Esophagus squamous epithelium (tissue), 4 donors: Measurements from ENCODE around the gene FOXN1.
"Not testable (repeated sequence)": the region's sequence is repeated elsewhere in the genome, so short reads cannot be mapped to it uniquely, and the experiment has no call there.

Experiments
- POLR2A ChIP-seq, 4 donors: fragments of 450-650 bp; IDR thresholded peaks; one replicate each; pipeline ENCODE4 v1.6.1; 2017; ENCODE audit warnings: antibody characterized with exemption in 4 of 4, mild to moderate bottlenecking in 4 of 4, moderate library complexity in 3 of 4
- TF ChIP-seq, protein P1 (sequence below), 6 experiments: fragments of 450-650 bp in 4 of 6; fragments of 200-600 bp in 2 of 6; sonication (generic) in 2 of 6; IDR thresholded peaks; one replicate each; pipeline ENCODE4 v1.5.1; 2016 to 2019; ENCODE audit warnings: antibody characterized with exemption in 6 of 6, mild to moderate bottlenecking in 4 of 6, moderate library complexity in 4 of 6

DNA sequence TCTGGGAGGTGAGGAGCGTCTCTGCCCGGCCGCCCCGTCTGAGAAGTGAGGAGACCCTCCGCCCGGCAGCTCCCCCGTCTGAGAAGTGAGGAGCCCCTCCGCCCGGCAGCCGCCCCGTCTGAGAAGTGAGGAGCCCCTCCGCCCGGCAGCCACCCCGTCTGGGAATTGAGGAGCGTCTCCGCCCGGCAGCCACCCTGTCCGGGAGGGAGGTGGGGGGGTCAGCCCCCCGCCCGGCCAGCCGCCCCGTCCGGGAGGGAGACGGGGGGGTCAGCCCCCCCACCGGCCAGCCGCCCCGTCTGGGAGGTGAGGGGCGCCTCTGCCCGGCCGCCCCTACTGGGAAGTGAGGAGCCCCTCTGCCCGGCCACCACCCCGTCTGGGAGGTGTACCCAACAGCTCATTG is 47.3 kb upstream of the FOXN1 start:
- not testable (repeated sequence) for TF ChIP-seq POLR2A (IDR thresholded peaks at IDR 0.05)
- TF ChIP-seq, protein P1, sequence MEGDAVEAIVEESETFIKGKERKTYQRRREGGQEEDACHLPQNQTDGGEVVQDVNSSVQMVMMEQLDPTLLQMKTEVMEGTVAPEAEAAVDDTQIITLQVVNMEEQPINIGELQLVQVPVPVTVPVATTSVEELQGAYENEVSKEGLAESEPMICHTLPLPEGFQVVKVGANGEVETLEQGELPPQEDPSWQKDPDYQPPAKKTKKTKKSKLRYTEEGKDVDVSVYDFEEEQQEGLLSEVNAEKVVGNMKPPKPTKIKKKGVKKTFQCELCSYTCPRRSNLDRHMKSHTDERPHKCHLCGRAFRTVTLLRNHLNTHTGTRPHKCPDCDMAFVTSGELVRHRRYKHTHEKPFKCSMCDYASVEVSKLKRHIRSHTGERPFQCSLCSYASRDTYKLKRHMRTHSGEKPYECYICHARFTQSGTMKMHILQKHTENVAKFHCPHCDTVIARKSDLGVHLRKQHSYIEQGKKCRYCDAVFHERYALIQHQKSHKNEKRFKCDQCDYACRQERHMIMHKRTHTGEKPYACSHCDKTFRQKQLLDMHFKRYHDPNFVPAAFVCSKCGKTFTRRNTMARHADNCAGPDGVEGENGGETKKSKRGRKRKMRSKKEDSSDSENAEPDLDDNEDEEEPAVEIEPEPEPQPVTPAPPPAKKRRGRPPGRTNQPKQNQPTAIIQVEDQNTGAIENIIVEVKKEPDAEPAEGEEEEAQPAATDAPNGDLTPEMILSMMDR (IDR thresholded peaks at IDR 0.05) = not testable (repeated sequence)
